WI38 (cell line): ENCODE results near the gene PSMD14.

Source experiments
- H3K4me3 ChIP-seq: 2 replicates; pipeline ENCODE4 v1.5.1; 2011; ENCODE audit warnings: low read depth, mild to moderate bottlenecking, control low read depth, low read length
- TF ChIP-seq, protein P1 (sequence below): IDR thresholded peaks from 2 replicates; pipeline ENCODE4 v1.5.1; 2012; ENCODE audit warnings: low read depth, mild to moderate bottlenecking, control low read depth, low read length

Gene PSMD14

DNA sequence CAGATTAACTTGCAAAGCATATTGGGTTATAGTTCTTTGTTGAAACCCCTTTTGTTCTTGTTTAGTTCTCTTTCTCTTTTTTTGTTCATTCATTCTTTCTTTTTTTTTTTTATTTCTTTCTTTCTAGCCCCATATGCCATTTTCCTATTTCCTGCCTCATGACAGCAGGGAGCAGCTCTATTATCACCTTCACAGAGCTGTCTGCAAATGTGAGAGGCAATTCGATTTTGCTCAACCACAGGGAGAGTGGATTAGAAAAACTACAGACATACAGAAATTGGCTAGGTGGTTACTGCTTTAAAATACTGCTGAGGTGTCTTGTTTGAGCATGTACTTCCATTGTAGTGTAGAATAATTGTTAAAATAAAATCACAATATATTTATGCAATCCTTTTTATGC, 63.6 kb downstream of the PSMD14 start:
- TF ChIP-seq, protein P1, sequence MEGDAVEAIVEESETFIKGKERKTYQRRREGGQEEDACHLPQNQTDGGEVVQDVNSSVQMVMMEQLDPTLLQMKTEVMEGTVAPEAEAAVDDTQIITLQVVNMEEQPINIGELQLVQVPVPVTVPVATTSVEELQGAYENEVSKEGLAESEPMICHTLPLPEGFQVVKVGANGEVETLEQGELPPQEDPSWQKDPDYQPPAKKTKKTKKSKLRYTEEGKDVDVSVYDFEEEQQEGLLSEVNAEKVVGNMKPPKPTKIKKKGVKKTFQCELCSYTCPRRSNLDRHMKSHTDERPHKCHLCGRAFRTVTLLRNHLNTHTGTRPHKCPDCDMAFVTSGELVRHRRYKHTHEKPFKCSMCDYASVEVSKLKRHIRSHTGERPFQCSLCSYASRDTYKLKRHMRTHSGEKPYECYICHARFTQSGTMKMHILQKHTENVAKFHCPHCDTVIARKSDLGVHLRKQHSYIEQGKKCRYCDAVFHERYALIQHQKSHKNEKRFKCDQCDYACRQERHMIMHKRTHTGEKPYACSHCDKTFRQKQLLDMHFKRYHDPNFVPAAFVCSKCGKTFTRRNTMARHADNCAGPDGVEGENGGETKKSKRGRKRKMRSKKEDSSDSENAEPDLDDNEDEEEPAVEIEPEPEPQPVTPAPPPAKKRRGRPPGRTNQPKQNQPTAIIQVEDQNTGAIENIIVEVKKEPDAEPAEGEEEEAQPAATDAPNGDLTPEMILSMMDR, result no peak
- H3K4me3 ChIP-seq, result no peak overlapping the region

DNA sequence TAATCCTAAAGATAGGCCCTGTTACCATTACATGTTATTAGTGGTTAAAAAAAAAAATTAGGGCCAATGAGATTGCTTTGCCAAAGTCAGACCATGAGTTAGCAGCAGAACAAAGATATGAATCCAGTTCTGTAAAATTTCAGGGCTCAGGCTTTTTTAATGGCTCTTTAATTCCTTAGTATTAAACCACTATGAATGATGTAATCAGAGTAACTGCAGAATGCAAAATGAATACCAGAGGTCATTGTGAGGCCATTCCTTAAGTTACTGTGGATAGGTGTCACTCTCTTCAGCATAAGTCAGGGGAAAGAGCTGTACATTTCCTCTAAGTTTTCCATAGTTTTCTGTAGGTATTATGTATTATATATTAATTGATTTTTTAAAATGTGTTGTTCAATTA, 65.7 kb downstream of the PSMD14 start:
- H3K4me3 ChIP-seq, result no peak overlapping the region
- TF ChIP-seq, protein P1, result no peak

DNA sequence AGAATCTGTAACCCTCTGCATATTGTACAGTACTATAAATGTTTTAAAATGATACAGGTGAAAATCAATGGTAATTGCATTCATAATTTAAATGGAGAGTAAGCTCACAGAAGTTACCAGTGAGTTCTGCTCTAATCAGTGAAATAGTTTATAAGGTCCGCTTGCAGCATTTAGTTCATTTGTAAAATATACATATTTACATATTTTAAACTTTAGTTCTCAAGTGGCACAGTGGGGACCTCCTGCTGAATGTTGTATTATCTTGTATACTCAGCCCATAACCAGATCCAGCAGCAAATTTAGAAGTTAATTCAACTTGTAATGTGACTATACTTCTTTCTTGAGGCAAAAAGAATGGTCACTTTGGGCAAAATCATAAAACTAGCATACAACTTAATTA, 66.2 kb downstream of the PSMD14 start:
- H3K4me3 ChIP-seq, result no peak overlapping the region
- TF ChIP-seq, protein P1, result no peak

DNA sequence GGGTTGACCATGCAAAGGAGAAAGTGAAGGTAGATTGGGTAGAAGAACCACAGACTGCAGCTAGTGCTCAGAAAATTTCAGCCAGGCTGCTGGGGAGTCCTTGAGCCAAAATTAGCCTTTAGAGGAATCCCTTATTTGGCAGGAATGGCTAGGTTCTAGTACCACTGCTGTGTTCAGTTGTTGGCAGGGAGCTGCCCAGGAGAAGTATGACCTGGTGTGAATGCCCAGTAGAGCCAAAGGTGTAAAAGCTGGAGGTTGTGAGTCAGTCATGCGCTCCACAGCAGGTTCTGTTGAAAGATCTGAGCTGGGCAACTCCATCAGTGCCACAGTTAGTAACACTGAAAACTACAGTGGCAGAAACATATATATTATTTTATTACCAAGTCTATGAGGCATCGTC, 71.5 kb downstream of the PSMD14 start:
- TF ChIP-seq, protein P1, result no peak

DNA sequence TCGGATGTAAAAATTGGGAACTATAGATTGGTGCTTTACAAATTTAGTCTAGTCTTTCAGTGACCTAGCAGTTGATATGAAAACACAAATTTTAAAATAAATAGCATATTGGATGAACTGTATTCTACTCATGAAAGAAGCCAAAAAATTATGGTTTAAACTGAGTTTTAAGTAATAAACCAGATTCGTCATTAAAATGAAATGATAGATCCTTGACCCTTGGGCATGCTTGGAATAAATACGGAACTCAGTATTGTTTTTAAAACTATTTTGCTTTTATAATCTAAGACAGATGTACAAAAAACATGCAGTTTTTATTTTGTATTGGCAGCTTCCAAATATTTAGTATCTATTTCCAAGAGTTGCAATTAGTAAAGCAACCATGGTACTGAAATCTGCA, 73.3 kb downstream of the PSMD14 start:
- H3K4me3 ChIP-seq, result no peak overlapping the region
- TF ChIP-seq, protein P1, result no peak

More for the DNA sequence above, 71.5 kb downstream of the PSMD14 start:
- no peak overlapping the region for H3K4me3 ChIP-seq

DNA sequence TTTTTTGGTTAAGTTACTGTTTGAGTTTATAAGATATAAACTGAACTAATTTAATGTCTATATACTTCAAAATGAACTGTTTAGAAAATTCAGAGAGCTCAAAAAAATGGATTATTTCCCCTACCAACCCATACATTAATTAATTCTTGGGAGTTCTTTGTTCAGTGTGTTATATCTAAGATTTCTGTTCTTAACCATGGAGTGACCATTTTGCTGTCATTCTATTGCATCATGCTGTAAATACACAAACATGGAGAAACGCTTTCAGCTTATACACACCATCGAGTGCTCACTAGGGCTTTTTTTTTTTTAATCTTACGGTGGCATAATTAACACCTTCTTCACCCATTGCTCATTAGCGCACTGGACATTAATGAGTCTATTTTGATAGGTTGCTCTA, 74.5 kb downstream of the PSMD14 start:
- TF ChIP-seq, protein P1, result no peak
- H3K4me3 ChIP-seq, result no peak overlapping the region

DNA sequence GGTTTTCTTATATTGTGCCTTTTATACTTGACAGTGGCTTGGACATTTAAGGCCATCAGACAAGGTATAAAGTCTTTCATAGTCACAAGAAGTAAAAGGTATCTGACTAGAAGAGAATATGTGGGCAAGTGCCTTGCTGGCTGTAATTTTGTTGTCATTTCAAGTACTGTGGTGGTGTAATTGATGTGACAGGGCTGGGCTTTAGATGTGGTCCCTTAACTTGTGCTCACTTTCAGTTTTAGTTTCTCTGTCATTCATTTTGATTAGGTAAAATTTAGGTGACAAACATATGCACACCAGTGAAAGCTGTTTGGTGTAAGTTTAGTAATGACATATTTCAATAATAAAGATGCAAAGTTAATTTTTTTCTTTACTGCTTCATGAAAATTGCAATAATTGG, 76.6 kb downstream of the PSMD14 start:
- TF ChIP-seq, protein P1, result no peak
- H3K4me3 ChIP-seq, result no peak overlapping the region
